NB4 (cell line): ENCODE data around the gene ZNF320.
"Not testable (repeated sequence)": the region's sequence is repeated elsewhere in the genome, so short reads cannot be mapped to it uniquely, and the experiment has no call there.

ENCODE experiments used
- POLR2A ChIP-seq: IDR thresholded peaks from 2 replicates; pipeline ENCODE4 v1.6.1; 2011; ENCODE audit warnings: mild to moderate bottlenecking; ENCODE audit not compliant: insufficient read length; ENCODE audit errors: extremely low read depth
- TF ChIP-seq, protein P1 (sequence below): IDR thresholded peaks from one replicate; pipeline ENCODE4 v1.5.1; 2012; ENCODE audit warnings: low read depth, low read length

DNA sequence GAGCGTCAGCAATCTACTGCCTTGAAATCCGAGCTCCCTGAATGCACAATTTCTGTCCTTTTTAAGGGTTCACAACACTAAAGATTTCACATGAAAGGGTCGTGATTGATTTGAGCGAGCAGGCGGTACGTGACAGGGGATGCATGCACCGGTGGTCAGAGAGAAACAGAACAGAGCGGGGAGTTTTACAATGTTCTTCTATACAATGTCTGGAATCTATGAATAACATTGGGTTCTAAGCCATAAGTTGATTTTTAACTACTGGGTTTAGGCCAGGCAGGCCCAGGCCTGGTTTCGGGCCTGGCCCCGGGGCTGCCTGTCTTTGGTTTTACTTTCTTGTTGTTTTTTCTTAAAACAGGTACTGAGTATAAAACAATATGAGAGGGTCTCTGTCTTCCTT is 1.2 kb upstream of the ZNF320 start:
- TF ChIP-seq, protein P1, sequence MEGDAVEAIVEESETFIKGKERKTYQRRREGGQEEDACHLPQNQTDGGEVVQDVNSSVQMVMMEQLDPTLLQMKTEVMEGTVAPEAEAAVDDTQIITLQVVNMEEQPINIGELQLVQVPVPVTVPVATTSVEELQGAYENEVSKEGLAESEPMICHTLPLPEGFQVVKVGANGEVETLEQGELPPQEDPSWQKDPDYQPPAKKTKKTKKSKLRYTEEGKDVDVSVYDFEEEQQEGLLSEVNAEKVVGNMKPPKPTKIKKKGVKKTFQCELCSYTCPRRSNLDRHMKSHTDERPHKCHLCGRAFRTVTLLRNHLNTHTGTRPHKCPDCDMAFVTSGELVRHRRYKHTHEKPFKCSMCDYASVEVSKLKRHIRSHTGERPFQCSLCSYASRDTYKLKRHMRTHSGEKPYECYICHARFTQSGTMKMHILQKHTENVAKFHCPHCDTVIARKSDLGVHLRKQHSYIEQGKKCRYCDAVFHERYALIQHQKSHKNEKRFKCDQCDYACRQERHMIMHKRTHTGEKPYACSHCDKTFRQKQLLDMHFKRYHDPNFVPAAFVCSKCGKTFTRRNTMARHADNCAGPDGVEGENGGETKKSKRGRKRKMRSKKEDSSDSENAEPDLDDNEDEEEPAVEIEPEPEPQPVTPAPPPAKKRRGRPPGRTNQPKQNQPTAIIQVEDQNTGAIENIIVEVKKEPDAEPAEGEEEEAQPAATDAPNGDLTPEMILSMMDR, result not testable (repeated sequence)
- TF ChIP-seq POLR2A, result not testable (repeated sequence)
